HG02970 (cell line): Measurements from ENCODE around the gene SPOCK3.
"Not testable (repeated sequence)": the region's sequence is repeated elsewhere in the genome, so short reads cannot be mapped to it uniquely, and the experiment has no call there.

Experiments
- ATAC-seq: cut with Tn5 transposase; IDR thresholded peaks from one replicate; pipeline ENCODE4 v1.9.1; 2021; ENCODE audit warnings: mild to moderate bottlenecking, moderate library complexity, moderate number of reproducible peaks; ENCODE audit not compliant: unreplicated experiment, low FRiP score

SPOCK3 gene

GRCh38 chr4:166838975-166839614 lies 395.2 kb downstream of the SPOCK3 start:
- ATAC-seq = peak; percentile 44

DNA sequence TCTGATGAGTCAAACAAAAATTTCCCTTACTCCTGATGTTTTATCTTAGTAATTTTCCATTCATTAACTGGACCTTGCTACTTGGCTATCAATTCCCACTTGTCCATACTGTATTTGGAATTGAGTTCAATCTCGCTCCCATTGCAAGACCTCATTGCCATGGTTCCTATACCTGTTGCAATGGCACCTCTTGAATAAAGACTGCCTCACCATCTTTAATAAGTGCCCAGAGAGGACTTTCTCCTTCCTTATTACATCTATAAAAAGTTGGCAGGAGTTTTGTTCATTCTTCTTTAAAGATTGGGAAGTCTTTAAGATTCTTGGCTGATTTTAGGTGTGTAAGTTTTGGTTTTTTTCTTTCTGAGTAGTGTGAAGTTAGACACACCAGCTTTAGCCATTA lies 397.4 kb downstream of the SPOCK3 start:
- ATAC-seq = no peak

GRCh38 chr4:166827629-166828028 lies 406.7 kb downstream of the SPOCK3 start:
- no peak for ATAC-seq

GRCh38 chr4:166827167-166827566 lies 407.1 kb downstream of the SPOCK3 start:
- no peak for ATAC-seq

GRCh38 chr4:166823848-166824247 lies 410.4 kb downstream of the SPOCK3 start:
- ATAC-seq = no peak

DNA sequence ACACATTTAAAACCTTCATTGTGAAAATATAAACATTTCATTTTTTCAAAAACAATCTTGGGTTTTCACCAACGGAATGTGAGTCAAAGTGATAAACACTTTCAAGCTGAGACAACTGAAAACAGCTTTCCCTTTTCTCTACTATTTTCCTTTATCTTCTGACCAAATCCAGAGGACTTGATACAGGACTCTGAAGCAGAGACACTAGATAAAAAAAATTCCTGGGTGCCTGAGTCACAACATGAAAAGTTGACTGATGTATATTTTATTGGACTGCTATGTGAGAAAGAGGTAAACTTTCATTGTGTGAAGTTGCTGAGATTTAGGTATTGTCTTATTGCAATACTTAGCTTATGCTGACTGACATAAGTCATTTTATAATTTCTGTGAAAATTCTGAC lies 411.2 kb downstream of the SPOCK3 start:
- ATAC-seq = no peak

GRCh38 chr4:166822386-166822785 lies 411.9 kb downstream of the SPOCK3 start:
- no peak for ATAC-seq

DNA sequence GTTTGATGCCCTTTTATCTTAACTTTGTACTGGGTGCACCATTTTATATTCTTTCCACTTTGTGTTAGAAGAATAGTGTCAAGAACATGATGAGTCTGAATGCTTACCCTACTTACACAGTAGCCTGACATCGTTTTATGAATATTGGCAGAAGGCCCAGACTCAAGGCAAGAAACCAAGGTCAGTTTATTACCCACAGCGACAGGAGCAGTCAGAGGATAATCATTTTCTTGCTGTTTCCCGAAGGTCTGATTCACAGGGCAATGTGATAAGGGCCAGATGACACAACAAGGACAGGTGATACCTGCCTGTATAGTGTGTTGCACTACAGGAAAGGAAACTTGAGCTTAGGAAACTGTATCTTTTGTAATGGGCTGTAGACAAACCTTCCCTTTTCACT lies 417.4 kb downstream of the SPOCK3 start:
- no peak for ATAC-seq

DNA sequence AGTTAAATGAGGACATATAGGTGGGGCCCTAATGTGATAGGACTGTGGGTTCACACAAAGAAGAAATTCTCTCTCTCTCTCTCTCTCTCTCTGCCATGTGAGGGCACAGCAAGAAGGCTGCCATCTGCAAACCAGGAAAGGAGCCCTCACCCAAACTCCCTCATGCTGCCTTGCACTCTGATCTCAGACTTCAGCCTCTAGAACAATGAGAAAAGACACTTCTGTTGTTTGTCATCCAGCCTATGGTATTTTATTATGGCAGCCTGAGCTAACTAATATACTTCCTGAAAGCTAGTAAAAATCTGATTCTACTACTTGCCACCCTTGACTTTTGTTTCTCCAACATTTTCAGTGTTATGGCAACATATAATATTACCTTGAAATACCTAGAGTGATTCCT lies 425.9 kb downstream of the SPOCK3 start:
- ATAC-seq = no peak

DNA sequence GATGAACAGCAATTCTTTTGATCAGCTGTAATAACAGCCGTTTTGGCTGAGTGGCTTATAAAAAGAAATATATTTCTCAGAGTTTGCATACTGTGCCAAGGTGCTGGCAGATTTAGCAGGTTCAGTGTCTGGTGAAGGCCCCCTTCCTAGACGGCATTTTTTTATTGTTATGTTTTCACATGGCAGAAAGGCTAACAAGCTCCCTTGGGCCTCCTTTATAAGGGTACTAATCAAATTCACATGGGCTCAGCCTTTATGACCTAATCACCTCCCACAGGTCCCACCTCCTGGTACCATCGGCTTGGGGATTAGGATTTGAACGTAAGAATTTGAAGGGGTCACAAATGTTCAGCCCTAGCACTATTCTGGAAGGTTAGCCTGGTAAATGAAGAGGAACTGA lies 431.9 kb downstream of the SPOCK3 start:
- no peak for ATAC-seq

GRCh38 chr4:166798126-166798525 lies 436.2 kb downstream of the SPOCK3 start:
- no peak for ATAC-seq

DNA sequence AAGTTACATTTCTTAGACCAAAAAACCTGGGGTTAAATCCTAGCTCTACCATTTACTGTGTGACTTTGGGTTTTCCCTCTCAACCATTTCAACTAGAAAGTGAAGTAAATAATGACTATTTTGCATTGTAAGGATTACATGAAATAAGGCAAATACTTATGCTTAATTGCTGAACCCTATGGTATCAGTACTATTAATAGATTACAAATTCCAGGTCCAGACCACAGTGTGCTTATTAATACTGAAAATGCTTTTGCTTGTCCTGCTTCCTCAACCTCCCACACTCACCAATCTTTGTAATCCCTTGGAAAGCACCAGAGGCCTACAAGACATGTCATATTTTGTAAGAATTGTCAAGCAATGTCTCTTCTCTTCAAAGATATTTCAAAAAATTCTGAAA lies 456.5 kb downstream of the SPOCK3 start:
- no peak for ATAC-seq

DNA sequence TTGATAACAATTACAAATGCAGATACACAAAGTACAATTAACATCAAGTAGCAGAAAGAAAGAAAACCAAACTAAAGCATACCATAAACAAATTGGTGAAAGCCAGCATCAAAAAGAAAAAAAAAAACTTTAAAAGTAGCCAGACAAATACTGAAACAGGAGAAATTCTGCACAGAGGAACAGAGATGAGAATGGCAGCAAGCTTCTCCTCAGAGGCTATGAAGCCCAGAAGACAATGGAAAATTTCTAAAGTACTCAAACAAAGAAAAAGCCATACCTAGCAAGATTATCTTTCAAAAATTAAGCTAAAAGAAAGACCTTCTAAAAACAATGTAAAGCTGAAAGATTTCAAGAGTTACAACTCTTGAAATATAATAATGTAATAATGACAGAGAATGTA lies 471.3 kb downstream of the SPOCK3 start:
- no peak for ATAC-seq

DNA sequence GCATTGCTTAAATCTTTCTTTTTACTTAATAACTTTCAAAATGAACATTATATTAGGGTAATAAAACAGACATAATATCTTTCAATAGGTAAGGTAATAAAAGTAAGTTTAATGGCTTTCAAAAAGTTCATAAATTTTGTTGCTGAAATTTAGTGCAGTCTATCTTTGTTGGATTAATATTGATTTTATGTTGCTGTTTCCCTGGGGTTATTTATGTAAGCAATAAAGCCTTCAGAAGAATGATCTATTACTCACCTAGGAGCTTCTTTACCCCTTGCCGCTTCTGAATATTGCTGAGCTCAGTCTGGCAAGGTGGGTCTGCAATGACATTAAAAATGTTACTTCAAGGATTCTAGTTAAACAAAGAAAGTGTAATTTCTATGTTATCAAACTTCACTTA lies 492.6 kb downstream of the SPOCK3 start:
- no peak for ATAC-seq

DNA sequence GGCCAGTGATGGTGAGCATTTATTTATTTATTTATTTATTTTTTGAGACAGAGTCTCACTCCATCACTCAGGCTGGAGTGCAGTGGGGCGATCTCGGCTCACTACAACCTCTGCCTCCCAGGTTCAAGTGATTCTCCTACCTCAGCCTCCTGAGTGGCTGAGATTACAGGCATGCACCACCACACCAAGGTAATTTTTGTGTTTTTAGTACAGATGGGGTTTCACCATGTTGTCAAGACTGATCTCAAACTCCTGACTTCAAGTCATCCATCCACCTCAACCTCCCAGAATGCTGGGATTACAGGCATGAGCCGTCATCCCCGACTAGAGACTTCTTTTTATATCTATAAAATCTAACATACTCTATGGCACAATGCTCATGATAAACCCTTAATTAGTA lies 495.1 kb downstream of the SPOCK3 start:
- not testable (repeated sequence) for ATAC-seq

GRCh38 chr4:166737430-166737829 lies 496.9 kb downstream of the SPOCK3 start:
- ATAC-seq = no peak

DNA sequence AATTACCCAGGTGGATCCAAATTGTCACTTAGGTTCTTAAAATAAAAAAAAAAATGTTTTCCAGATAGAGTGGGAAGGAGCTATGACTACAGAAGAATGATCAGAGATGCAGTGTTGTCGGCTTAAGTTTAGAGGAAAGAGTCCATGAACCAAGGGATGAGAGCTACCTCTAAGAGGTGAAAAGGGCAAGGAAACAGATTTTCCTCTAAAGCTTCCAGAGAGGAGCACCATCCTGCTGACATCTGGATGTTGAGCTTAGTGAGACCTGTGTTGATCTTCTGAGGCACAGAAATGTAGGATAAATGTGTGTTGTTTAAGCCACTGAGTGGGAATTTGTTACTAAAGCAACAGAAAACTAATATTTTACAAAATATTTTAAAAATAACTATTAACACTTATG lies 498.7 kb downstream of the SPOCK3 start:
- ATAC-seq = no peak

- ATAC-seq = no peak
Observed at GRCh38 chr4:166734797-166735196, 499.5 kb downstream of the SPOCK3 start.

GRCh38 chr4:166733686-166734085 lies 500.6 kb downstream of the SPOCK3 start:
- no peak for ATAC-seq

- ATAC-seq = no peak
Observed at GRCh38 chr4:166726832-166727231, 507.5 kb downstream of the SPOCK3 start.

DNA sequence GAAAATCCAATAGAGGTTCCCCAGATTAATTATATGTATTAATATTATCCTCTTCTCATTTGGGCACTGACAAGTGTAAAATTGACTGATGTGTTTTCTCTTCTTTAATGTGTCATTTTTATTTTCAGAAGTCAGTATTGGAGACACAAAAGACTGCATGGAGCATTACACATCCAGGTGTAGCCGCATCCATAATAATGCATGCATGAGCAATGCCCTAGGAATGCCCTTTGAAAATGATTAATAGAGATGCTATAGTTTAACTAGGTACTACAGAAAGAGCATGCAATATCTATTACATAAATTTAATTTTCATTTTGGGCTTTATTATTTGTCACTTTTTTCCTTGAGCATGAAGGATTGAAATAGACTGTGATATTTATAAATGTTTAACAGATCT lies 509.9 kb downstream of the SPOCK3 start:
- ATAC-seq = no peak

DNA sequence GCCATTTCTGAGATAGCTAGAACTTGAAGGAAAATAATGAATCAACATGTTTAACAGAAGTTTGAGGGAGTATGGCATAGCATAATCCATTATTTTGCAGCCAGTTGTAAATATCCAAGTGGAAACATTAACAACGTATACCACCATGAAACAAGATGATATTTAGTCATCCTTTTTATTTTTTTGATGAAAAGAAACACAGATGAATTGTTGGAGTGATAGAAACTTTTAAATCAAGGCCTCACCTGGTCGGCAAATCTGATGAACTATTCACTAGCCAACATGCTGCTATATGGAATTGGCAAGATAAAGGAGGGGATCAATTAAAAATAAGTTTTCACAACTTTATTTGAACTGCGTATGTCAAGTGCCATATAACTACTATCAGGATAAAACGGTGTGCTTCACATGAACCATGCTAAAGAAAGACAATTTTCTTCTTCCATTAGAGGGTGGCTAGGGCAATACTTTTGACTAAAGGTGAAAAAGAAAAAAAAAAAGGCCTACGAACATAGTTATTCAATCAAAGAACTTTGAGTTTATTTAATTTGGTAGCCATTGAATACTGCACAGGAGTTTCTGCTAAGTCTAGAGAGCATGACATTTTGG lies 510.7 kb downstream of the SPOCK3 start:
- no peak for ATAC-seq
